GM19351 (cell line): ENCODE results near the gene SPEM3.

Experiments used
- ATAC-seq: cut with Tn5 transposase; IDR thresholded peaks from one replicate; pipeline ENCODE4 v1.9.1; 2021; ENCODE audit warnings: mild to moderate bottlenecking, moderate library complexity; ENCODE audit not compliant: unreplicated experiment

The SPEM3 gene

GRCh38 chr17:7428557-7428956 lies at the start of gene SPEM3:
Gene SPEM3 (plus strand): TSS chr17:7428857. CDS start chr17:7428903, 46 bp downstream.
- no peak for ATAC-seq

DNA sequence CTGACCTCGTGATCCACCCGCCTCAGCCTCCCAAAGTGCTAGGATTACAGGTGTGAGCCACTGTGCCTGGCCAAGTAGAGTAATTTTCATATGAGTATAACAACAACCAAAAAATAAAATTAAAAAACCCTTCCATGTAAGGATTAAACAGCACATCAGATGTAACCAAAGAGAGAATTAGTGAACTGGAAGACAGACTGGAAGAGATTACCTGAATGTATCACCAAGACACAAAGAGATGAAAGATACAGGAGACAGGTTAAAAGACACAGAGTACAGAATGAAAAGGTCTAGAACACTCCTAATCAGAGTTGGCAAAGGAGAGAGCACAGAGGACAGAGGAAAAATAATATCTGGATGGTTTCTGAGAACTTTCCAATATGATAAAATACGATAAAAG lies 49.5 kb upstream of the SPEM3 start:
- ATAC-seq, result no peak

- no peak for ATAC-seq
Observed at GRCh38 chr17:7380321-7380720, 48.3 kb upstream of the SPEM3 start.

DNA sequence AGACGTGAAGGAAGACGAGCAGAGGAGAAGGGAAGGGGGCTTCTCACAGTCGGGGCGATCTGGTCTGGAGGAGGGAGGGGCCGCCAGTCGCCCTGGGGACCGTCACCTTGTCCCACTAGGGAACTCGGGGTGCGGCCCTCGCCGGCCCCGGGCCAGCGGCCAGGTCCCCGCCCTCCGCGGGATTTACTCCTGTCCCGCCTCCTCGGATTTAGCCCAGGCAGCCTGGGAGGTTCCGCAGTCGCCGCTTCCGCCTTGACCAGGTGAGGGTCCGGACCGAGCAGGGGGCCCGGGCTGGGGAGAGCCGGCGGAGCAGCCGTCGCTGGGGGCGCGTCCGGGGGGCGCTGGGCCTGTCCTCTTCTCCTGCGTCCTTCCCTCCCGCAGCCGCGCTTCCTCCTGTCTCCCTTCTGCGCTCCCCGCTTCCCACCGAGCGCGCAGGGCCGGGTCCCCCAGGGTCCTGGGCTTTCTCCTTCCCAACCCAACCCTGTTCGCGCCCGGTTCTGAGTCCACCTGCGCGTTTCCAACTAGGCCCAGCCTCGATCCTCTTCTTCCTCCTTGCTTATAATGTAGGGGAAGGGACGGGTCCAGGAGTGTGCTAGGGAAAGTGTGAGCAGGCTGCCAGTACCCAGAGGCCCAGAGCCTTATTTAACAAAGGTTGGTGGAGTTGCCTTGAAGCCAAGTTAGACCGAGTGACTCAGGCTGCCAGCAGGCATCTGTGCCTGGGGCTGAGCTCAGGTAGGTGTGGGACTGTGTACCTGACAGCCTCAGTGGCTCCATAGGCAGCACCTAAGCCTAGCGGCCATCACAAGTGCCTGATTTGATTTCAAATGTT lies 47.6 kb upstream of the SPEM3 start, which contains the start of gene TNK1:
TNK1 (plus strand) TSS at position 235 of the 829 bp plus-strand sequence. CDS start 1,838 bp downstream, outside the sequence.
- ATAC-seq, result no peak

DNA sequence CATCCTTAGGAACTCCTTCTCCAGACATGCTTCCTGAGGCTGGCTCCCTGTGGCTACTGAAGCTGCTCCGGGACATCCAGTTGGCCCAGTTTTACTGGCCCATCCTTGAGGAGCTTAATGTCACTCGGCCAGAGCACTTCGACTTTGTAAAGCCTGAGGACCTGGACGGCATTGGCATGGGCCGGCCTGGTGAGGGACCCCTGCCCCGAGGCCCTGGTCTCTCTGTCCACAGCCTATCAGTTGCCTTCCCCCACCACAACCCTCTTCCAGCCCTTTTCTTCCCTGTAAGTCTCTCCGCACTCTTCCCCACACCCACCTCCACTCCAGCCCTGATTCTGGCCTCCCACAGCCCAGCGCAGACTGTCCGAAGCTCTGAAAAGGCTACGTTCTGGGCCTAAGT lies 45.8 kb upstream of the SPEM3 start:
- no peak for ATAC-seq

DNA sequence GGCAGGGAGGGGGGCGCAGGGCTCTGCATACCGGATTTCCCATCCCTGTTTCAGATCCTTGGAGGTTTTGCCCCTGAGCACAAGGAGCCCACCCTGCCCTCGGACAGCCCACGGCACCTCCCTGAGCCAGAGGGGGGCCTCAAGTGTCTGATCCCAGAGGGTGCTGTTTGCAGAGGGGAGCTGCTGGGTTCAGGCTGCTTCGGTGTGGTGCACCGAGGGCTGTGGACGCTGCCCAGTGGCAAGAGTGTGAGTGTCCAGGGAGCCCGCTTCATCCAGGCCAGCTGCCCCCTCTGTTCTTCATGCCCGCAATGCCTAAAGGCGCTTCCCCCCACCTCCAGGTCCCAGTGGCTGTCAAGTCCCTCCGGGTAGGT lies 45.3 kb upstream of the SPEM3 start:
- ATAC-seq, result no peak

DNA sequence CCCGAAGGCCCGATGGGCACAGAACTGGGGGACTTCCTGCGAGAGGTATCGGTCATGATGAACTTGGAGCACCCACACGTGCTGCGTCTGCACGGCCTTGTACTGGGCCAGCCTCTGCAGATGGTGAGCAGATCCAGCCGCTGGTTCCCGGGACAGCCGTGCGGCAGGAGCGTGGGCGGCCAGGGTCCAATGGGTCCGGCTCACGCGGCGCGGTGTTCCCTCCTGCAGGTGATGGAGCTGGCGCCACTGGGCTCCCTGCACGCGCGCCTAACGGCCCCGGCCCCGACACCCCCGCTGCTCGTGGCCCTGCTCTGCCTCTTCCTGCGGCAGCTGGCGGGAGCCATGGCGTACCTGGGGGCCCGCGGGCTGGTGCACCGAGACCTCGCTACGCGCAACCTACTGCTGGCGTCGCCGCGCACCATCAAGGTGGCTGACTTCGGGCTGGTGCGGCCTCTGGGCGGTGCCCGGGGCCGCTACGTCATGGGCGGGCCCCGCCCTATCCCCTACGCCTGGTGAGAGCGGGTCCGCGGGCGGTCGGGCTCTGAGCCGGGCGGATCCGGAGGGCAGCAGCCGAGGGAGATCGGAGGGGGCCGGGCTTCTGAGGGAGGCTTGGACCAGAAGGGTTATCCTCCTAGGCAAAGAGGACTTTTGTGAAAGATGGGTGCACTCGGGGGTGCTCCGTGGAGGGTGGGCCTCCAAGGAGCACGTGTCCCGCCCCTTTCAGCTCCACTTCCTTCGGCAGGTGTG lies 44.7 kb upstream of the SPEM3 start:
- no peak for ATAC-seq

GRCh38 chr17:7384489-7385081 lies 44.1 kb upstream of the SPEM3 start:
- no peak for ATAC-seq

- no peak for ATAC-seq
Observed at GRCh38 chr17:7388856-7389255, 39.8 kb upstream of the SPEM3 start.

DNA sequence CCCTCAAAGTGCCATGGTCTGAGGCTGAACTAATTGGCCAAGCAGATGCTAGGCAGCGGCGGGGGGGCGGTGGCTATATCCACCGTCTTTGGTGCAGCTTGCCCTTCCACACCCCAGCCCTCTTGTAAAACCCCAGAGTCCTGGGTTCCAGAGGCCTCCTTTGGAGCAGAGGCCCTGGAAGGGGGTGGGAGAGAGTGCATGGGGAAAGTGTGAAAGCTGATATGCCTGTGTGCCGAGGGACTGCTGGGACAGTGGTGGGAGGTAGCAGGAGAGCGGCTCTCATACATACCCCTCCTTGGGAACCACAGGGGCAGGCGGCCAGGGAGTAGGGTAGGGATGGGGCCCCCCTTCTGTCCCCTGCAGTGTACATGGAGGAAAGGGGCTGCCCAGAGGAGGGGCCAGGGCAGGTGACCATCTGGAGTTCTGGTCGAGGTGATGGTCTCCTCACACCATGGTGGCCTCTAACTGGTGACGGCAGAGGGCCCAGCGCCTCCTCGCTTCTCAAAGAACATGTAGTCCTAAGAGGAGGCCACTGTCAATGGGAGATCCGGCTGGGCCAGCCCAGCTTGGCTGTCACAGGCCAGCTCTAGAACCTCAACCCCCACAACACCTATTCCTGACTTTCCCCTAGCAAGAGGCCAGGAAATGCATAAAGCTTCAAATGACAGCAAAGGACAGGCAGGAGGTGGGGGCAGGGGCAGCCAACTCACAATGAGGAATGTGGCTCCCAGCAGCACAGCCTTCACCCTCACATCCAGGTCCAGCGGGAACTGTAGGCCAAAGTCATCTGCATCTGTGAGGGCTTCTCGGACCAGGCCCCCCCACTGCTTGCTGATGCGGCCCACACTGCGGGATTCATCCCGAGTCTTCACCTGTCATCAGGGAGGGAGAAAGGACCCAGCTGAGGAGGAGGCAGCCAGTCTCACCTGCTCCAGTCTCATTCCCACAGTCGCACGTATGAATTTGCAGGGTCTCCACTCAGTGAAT lies 38.4 kb upstream of the SPEM3 start:
- no peak for ATAC-seq

- ATAC-seq, result no peak
Observed at GRCh38 chr17:7391307-7391706, 37.4 kb upstream of the SPEM3 start.

DNA sequence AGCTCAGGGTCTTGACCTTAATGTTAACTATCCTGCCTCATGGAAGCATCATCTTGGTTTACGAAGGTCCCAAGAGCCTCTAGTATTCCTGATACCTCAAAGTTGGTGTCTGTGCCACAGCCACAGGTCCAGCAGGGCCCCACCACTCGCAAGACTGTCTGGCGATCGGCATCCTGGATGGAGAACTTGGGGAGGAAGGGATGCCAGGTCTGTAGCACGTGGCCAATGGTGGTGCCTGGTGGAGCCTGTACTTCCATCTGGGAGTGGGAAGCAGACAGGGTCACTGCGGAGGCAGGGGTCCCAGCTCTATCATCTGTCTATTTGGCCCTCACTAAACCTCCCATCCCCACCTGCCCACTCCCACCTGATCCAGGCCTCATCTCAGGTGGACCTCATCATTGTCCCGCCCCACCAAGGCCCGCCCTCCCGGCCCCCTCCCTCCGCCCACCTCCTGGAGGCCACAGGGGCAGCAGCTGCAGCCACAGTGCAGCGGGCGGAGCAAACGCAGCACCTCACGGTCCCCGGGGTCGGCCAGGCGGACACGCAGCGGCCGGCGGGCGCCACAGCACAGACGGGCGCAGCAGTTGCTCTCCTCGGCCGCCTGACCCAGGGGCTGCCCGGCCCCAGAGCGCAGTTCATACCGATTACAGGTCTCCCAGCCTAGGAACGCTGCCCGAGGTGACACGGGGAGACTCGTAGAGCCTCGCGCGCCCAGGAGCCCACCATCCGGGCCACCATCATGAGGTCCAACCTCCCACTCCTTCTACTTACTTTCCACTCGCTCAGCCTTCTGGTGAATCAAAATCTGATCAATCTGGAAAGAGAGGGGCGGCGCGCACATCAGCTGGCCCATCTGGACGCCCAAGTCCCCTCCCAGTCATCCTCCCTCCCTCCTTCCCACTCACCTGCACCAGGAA lies 35.7 kb upstream of the SPEM3 start:
- no peak for ATAC-seq

DNA sequence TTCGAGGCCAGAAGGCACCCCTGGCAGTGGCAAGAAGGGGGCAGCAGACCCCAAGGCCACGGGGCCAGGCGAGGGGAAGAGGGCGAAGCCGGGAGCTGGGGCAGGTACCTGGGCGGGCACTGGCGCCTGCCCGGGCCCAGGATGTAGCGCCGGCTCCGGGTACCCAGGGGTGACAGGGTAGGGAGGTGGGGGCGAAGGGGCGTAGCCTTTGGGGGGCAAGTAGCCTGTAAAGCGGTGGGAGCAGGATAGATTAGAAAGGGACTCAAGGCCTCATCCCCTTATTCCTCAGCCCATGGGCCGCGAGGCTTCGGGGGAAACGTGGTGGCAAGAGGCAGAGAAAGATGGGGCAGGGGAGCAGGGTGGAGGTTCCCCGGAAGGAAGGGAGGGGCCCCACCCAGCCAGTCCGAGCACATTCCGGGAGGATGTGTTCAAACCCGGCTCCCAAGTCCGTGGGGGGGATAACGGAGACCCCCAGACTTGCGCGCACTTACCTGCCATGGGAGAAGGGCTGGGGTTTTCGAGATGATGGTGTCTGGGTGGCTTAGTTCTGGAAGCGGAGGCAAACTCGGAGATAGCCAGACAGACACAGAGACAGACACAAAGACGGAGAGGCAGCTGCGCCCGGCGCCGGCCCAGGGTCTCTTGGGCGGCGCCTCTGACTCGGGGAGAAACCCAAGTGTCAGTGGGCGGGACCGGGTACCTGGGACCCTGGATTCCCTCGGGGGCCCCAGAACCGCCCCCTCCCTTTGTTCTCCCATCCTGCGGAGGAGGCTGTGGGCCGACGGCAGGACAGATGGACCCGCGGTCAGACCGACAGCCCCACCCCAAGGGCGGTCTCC lies 34.8 kb upstream of the SPEM3 start:
- ATAC-seq, result peak; percentile 52

GRCh38 chr17:7394452-7395191 lies 34.0 kb upstream of the SPEM3 start, which contains the start of gene PLSCR3:
Gene PLSCR3 (minus strand): TSS chr17:7394525. CDS start chr17:7394110, 415 bp downstream.
- peak; percentile 70 for ATAC-seq

GRCh38 chr17:7396147-7396546 lies 32.5 kb upstream of the SPEM3 start:
- no peak for ATAC-seq

GRCh38 chr17:7398612-7399011 lies 30.0 kb upstream of the SPEM3 start:
- ATAC-seq, result no peak

- ATAC-seq, result no peak
Observed at GRCh38 chr17:7403043-7403726, 25.5 kb upstream of the SPEM3 start.

DNA sequence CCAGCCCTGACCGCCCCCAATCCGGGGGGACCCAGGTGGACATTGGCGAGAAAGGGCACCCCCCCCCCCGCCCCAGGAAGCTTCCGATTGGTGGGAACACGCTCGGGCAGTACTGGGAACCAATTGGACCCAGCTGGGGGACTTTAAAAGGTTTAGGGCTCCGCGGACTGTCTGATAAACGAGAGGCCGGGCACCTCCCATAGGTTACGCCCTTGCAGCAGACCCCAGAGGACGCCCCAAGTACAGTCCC lies 25.0 kb upstream of the SPEM3 start:
- ATAC-seq, result peak; percentile 19
